H1 (cell line): ENCODE data around the gene POLN. TPM values are rescaled to one million over a fixed set of nuclear protein-coding genes. Genes with fewer than 3 reads are reported as not detected.

Source experiments
- CTCF ChIA-PET: fragments of 300-600 bp; sonication (Branson Sonifier 250); formaldehyde crosslinking; loops from one replicate; lab custom pipeline; 2021; ENCODE audit not compliant: partially characterized antibody; lab: Charles Lee
- POLR2A ChIA-PET: fragments of 300-600 bp; sonication (Branson Sonifier 250); formaldehyde crosslinking; loops from one replicate; lab custom pipeline; 2021; ENCODE audit warnings: inconsistent platforms; ENCODE audit not compliant: partially characterized antibody; lab: Charles Lee
- DNase-seq, 2 experiments: peaks; one replicate each; pipeline versions ENCODE4 v3.0.0 to v3.0.0-alpha.2; 2010 to 2022; ENCODE audit warnings: low spot score in 2 of 2, low read depth in 1 of 2, mixed read lengths in 1 of 2
- FAIRE-seq: peaks from 2 replicates; lab custom pipeline; 2011; peaks lifted over from hg19 to GRCh38; lab: Jason Lieb, UNC
- H2AFZ ChIP-seq: 2 replicates; pipeline ENCODE4 v1.8.1; 2012; ENCODE audit warnings: low read length, inconsistent platforms
- H2AK5ac ChIP-seq: 2 replicates; pipeline ENCODE4 v1.6.1; 2013; ENCODE audit warnings: low read depth, low read length
- H2BK120ac ChIP-seq: replicated peaks from 2 replicates; pipeline ENCODE3; 2013; ENCODE audit warnings: low read depth, low read length, inconsistent platforms
- H2BK12ac ChIP-seq: 2 replicates; pipeline ENCODE4 v1.6.1; 2013; ENCODE audit warnings: low read depth, low read length
- H2BK15ac ChIP-seq: 2 replicates; pipeline ENCODE4 v1.6.1; 2013; ENCODE audit warnings: low read length
- H2BK20ac ChIP-seq: 2 replicates; pipeline ENCODE4 v1.6.1; 2013; ENCODE audit warnings: low read length
- H2BK5ac ChIP-seq: 2 replicates; pipeline ENCODE4 v1.6.1; 2013; ENCODE audit warnings: low read depth, low read length
- H3K14ac ChIP-seq: 2 replicates; pipeline ENCODE4 v1.6.1; 2013; ENCODE audit warnings: inconsistent platforms; ENCODE audit not compliant: insufficient read length
- H3K18ac ChIP-seq: 2 replicates; pipeline ENCODE4 v1.6.1; 2013; ENCODE audit warnings: low read length; ENCODE audit errors: extremely low read depth
- H3K23ac ChIP-seq: 2 replicates; pipeline ENCODE4 v1.6.1; 2013; ENCODE audit warnings: inconsistent platforms; ENCODE audit not compliant: insufficient read length
- H3K23me2 ChIP-seq: 2 replicates; pipeline ENCODE4 v1.6.1; 2013; ENCODE audit warnings: low read depth, low read length
- H3K27ac ChIP-seq: 2 replicates; pipeline ENCODE4 v1.6.1; 2011; ENCODE audit warnings: low read depth, low read length, inconsistent platforms
- H3K27me3 ChIP-seq, 4 experiments: replicated peaks in 1 of 4; 1 replicate in 1 of 4; 2 replicates in 3 of 4; pipeline versions ENCODE4 v1.6.1 to v1.8.1; 2011 to 2013; ENCODE audit warnings: low read length in 3 of 4, mild to moderate bottlenecking in 3 of 4, inconsistent platforms in 2 of 4, mixed read lengths in 2 of 4, moderate library complexity in 1 of 4; ENCODE audit not compliant: control insufficient read depth in 3 of 4, insufficient read depth in 3 of 4; ENCODE audit errors: extremely low read depth in 1 of 4
- H3K36me3 ChIP-seq, 4 experiments: 2 replicates each; pipeline versions ENCODE4 v1.6.1 to v1.8.1; 2011 to 2013; ENCODE audit warnings: mild to moderate bottlenecking in 4 of 4, low read length in 3 of 4, moderate library complexity in 2 of 4, control low read depth in 1 of 4, inconsistent platforms in 1 of 4; ENCODE audit not compliant: insufficient read depth in 4 of 4, control insufficient read depth in 2 of 4
- H3K4ac ChIP-seq: replicated peaks from 2 replicates; pipeline ENCODE3; 2013; ENCODE audit warnings: low read length, low read depth, mixed read lengths, inconsistent platforms; ENCODE audit not compliant: insufficient read length
- H3K4me1 ChIP-seq, 4 experiments: replicated peaks in 1 of 4; 1 replicate in 1 of 4; 2 replicates in 3 of 4; pipeline versions ENCODE4 v1.6.1 to v1.8.1; 2011 to 2013; ENCODE audit warnings: low read length in 3 of 4, inconsistent platforms in 2 of 4, mixed read lengths in 1 of 4; ENCODE audit not compliant: insufficient read depth in 4 of 4, control insufficient read depth in 3 of 4
- H3K4me2 ChIP-seq, 2 experiments: 2 replicates each; pipeline versions ENCODE4 v1.6.1 to v1.8.1; 2011 to 2013; ENCODE audit warnings: low read depth in 2 of 2, low read length in 2 of 2, control low read depth in 1 of 2, inconsistent platforms in 1 of 2, mild to moderate bottlenecking in 1 of 2; ENCODE audit not compliant: insufficient read depth in 1 of 2
- H3K4me3 ChIP-seq, 4 experiments: fragments of 200-600, 300-600 bp in 1 of 4; sonication (generic), shearing (Covaris generic), sonication (Bioruptor Twin) in 1 of 4; 2 replicates each; pipeline versions ENCODE4 v1.5.1 to v1.8.1; 2011 to 2016; ENCODE audit warnings: low read length in 4 of 4, low read depth in 3 of 4, control low read depth in 2 of 4, inconsistent platforms in 2 of 4, mild to moderate bottlenecking in 2 of 4, mixed read lengths in 1 of 4, moderate library complexity in 1 of 4; ENCODE audit not compliant: insufficient read depth in 2 of 4; ENCODE audit errors: extremely low read depth in 1 of 4
- H3K56ac ChIP-seq: replicated peaks from 2 replicates; pipeline ENCODE3; 2013; ENCODE audit warnings: low read depth, mild to moderate bottlenecking, mixed read lengths, low read length, inconsistent platforms; ENCODE audit not compliant: insufficient read length
- H3K79me1 ChIP-seq: 2 replicates; pipeline ENCODE4 v1.6.1; 2013; ENCODE audit warnings: low read depth, low read length, control low read depth
- H3K79me2 ChIP-seq, 2 experiments: 2 replicates each; pipeline versions ENCODE4 v1.6.1 to v1.8.1; 2012 to 2013; ENCODE audit warnings: low read length in 2 of 2, mild to moderate bottlenecking in 2 of 2, inconsistent platforms in 1 of 2; ENCODE audit not compliant: insufficient read depth in 2 of 2, control insufficient read depth in 1 of 2
- H3K9ac ChIP-seq, 4 experiments: replicated peaks in 1 of 4; 1 replicate in 1 of 4; 2 replicates in 3 of 4; pipeline versions ENCODE4 v1.6.1 to v1.8.1; 2011 to 2013; ENCODE audit warnings: low read depth in 3 of 4, low read length in 3 of 4, control low read depth in 2 of 4, mild to moderate bottlenecking in 2 of 4, moderate library complexity in 2 of 4, inconsistent platforms in 1 of 4; ENCODE audit errors: extremely low read depth in 1 of 4
- H3K9me3 ChIP-seq, 2 experiments: 2 replicates each; pipeline versions ENCODE4 v1.6.1 to v1.8.1; 2012 to 2013; ENCODE audit warnings: mild to moderate bottlenecking in 2 of 2, moderate library complexity in 2 of 2, control low read depth in 1 of 2, inconsistent platforms in 1 of 2, low read depth in 1 of 2, low read length in 1 of 2, mixed read lengths in 1 of 2; ENCODE audit not compliant: insufficient read depth in 2 of 2
- H4K20me1 ChIP-seq, 2 experiments: replicated peaks in 1 of 2; 2 replicates each; pipeline versions ENCODE3 to v1.8.1; 2011 to 2013; ENCODE audit warnings: inconsistent platforms in 2 of 2, low read length in 2 of 2, mild to moderate bottlenecking in 1 of 2; ENCODE audit not compliant: insufficient read depth in 2 of 2, control insufficient read depth in 1 of 2
- H4K5ac ChIP-seq: 2 replicates; pipeline ENCODE4 v1.6.1; 2013; ENCODE audit warnings: low read length, low read depth, mixed read lengths, inconsistent platforms; ENCODE audit not compliant: insufficient read length
- H4K8ac ChIP-seq: 2 replicates; pipeline ENCODE4 v1.8.0; 2013; ENCODE audit warnings: mild to moderate bottlenecking, moderate library complexity, low read length, inconsistent platforms; ENCODE audit not compliant: insufficient read depth; ENCODE audit errors: extremely low read depth
- H4K91ac ChIP-seq: replicated peaks from 2 replicates; pipeline ENCODE3; 2013; ENCODE audit warnings: low read length, mixed read lengths, inconsistent platforms; ENCODE audit not compliant: insufficient read length
- BACH1 ChIP-seq: IDR thresholded peaks from 2 replicates; pipeline ENCODE4 v1.6.1; 2012; ENCODE audit warnings: low read length, improper control_type of control experiment
- PHF8 ChIP-seq: fragments of 200-600 bp; sonication (generic); conservative IDR thresholded peaks from 2 replicates; pipeline ENCODE4 v1.7.1; 2012; ENCODE audit warnings: low read depth, mild to moderate bottlenecking, inconsistent platforms, low read length, moderate library complexity
- RAD21 ChIP-seq, 2 experiments: IDR thresholded peaks in 1 of 2; conservative IDR thresholded peaks in 1 of 2; 2 replicates each; pipeline ENCODE4 v1.6.1; 2011; ENCODE audit warnings: low read depth in 2 of 2, low read length in 2 of 2, improper control_type of control experiment in 1 of 2, inconsistent platforms in 1 of 2, mild to moderate bottlenecking in 1 of 2, moderate library complexity in 1 of 2
- WGBS, 2 experiments: shearing (Covaris generic) in 1 of 2; methylation state at CpG; one replicate each; pipeline versions ENCODE4 v1.1.6 to v1.1.7; 2013 to 2015; ENCODE audit warnings: low lambda C conversion rate in 2 of 2, mixed read lengths in 2 of 2, inconsistent platforms in 1 of 2, low coverage in 1 of 2, missing lambda C conversion rate in 1 of 2; ENCODE audit not compliant: insufficient replicate concordance in 2 of 2, insufficient coverage in 1 of 2, insufficient read length in 1 of 2; ENCODE audit errors: extremely low coverage in 1 of 2, missing lambda C conversion rate in 1 of 2; 5-methylcytosine and 5-hydroxymethylcytosine counted together
- polyA plus RNA-seq, 7 experiments: library from polyadenylated mRNA; depleted of rRNA in 3 of 7; stranded (reverse) in 5 of 7; unstranded in 2 of 7; fragments of >200 nt in 5 of 7; fragments of 200-250 nt in 2 of 7; gene quantifications; 1 replicate in 5 of 7; 2 replicates in 1 of 7; 4 replicates in 1 of 7; pipeline versions ENCODE4 v1.2.1 to v1.2.3, GENCODE V29; 2011 to 2013; ENCODE audit warnings: missing spikeins in 2 of 7, mixed read lengths in 2 of 7
- total RNA-seq: library from RNA; stranded (reverse); fragmentation: NEBNext Ultra II Directional; extraction: Animal tissue kit (Norgen Biotek cat#: 25700); gene quantifications from 2 replicates; pipeline ENCODE4 v1.2.1, GENCODE V29; 2021

POLN gene
- total and polyA plus RNA-seq, 2 of the 8 experiments (the other 6 are each of a cell fraction or from before 2014, with no cell fraction given), result 0.98 to 1.5 TPM

GRCh38 chr4:2243681-2244380 is 1.9 kb upstream of the POLN start:
- no peak overlapping the region for H3K23ac ChIP-seq
- WGBS, 2 experiments, result 92% methylated on average over 5 of the region's 5 CpGs; no CpG with 5 or more reads in 1 of the 2 experiments
- H4K8ac ChIP-seq, result no peak overlapping the region; the same call in 1 of the 2 replicates
- peak in 1 of 2 experiments; percentile 49 for DNase-seq
- peak; percentile 15 to 47; a peak in 3 of 4 replicates for TF ChIP-seq RAD21 (IDR thresholded peaks at IDR 0.05 in 1 of 2, conservative IDR thresholded peaks at IDR 0.05 in 1 of 2; ENCODE audit: low read depth in 2 of 2, low read length in 2 of 2)
- TF ChIP-seq PHF8, result no peak
- no peak for TF ChIP-seq BACH1
- TF ChIP-seq, all 59 proteins: peak for 1
- peaks cover 0 to 2% of the 10 kb centered on the region in 2 experiments for H4K20me1 ChIP-seq
- no peak overlapping the region for H3K4me3 ChIP-seq
- H3K9ac ChIP-seq, result no peak overlapping the region
- H2AK5ac ChIP-seq, result no peak overlapping the region
- no peak overlapping the region for H3K18ac ChIP-seq
- H3K79me2 ChIP-seq, result peaks cover 0 to 27% of the 10 kb centered on the region in 2 experiments; a peak in 3 of 4 replicates
- no peak overlapping the region for H3K27ac ChIP-seq
- H2AFZ ChIP-seq, result no peak overlapping the region
- H2BK15ac ChIP-seq, result no peak overlapping the region
- no peak for FAIRE-seq
- H3K23me2 ChIP-seq, result no peaks in the 10 kb centered on the region
- H3K4me2 ChIP-seq, result no peak overlapping the region
- H3K9me3 ChIP-seq, result no peaks in the 10 kb centered on the region; a peak in 1 of 4 replicates
- no peak overlapping the region for H2BK120ac ChIP-seq
- H3K4me1 ChIP-seq, result peaks cover 0 to 2% (median 0%) of the 10 kb centered on the region in 4 experiments; a peak in 1 of 7 replicates
- POLR2A ChIA-PET, result no interaction called here
- CTCF ChIA-PET, result interaction anchor here (0.6 to 2.5 kb wide), 4 partner anchors 14 to 692 kb away, joined by 3 to 7 read pairs (median 4); no protein-coding TSS in a partner anchor
- H3K27me3 ChIP-seq, result no peaks in the 10 kb centered on the region
- H2BK5ac ChIP-seq, result no peak overlapping the region
- no peak overlapping the region for H4K91ac ChIP-seq
- no peaks in the 10 kb centered on the region; the same call in 1 of the 2 replicates for H3K79me1 ChIP-seq
- no peak overlapping the region for H3K56ac ChIP-seq
- H4K5ac ChIP-seq, result no peak overlapping the region
- H3K36me3 ChIP-seq, result peaks cover 0 to 2% (median 0%) of the 10 kb centered on the region in 4 experiments; a peak in 1 of 8 replicates
- no peak overlapping the region for H2BK20ac ChIP-seq
- H2BK12ac ChIP-seq, result no peak overlapping the region
- H3K4ac ChIP-seq, result no peak overlapping the region
- H3K14ac ChIP-seq, result no peak overlapping the region
